Measurements from ENCODE around the gene SRGAP2B.
"Not testable (repeated sequence)": the region's sequence is repeated elsewhere in the genome, so short reads cannot be mapped to it uniquely, and the experiment has no call there.

The SRGAP2B gene

GRCh38 chr1:145065194-145065826, 29.8 kb downstream of the SRGAP2B start:
- H3K4me1 ChIP-seq (ENCODE audit: insufficient read depth, low read length, poor library complexity, severe bottlenecking); H3K4me2 ChIP-seq (ENCODE audit: low read depth, low read length, poor library complexity, severe bottlenecking); H3K9me2 ChIP-seq (replicated peaks; ENCODE audit: low read depth, low read length); H3K79me2 ChIP-seq (ENCODE audit: insufficient read depth, low read length); H3K9ac ChIP-seq (ENCODE audit: low read depth, low read length, poor library complexity, severe bottlenecking); H3F3A ChIP-seq (ENCODE audit: low read depth); H3K36me3 ChIP-seq (ENCODE audit: insufficient read depth, low read length); H3K27me3 ChIP-seq (ENCODE audit: insufficient read depth, low read length, poor library complexity, severe bottlenecking); H3K9me3 ChIP-seq (ENCODE audit: insufficient read depth, low read depth, low read length); H3K4me3 ChIP-seq (ENCODE audit: low read length, poor library complexity, severe bottlenecking); H4K20me1 ChIP-seq (ENCODE audit: insufficient read depth, low read length, poor library complexity, severe bottlenecking); H2AFZ ChIP-seq (ENCODE audit: low read length): not testable (repeated sequence)

- H3K9me2 ChIP-seq (replicated peaks; ENCODE audit: low read depth, low read length); H4K20me1 ChIP-seq (ENCODE audit: insufficient read depth, low read length, poor library complexity, severe bottlenecking): not testable (repeated sequence)
These were observed 31.0 kb downstream of the SRGAP2B start for GRCh38 chr1:145063941-145064648.

GRCh38 chr1:145063285-145063684, 31.8 kb downstream of the SRGAP2B start:
- not testable (repeated sequence) for H3K4me1 ChIP-seq (ENCODE audit: insufficient read depth, low read length, poor library complexity, severe bottlenecking); H3K9me3 ChIP-seq (ENCODE audit: insufficient read depth, low read depth, low read length); H2AFZ ChIP-seq (ENCODE audit: low read length); H3K27me3 ChIP-seq (ENCODE audit: insufficient read depth, low read length, poor library complexity, severe bottlenecking); H3K36me3 ChIP-seq (ENCODE audit: insufficient read depth, low read length); H3K9me2 ChIP-seq (replicated peaks; ENCODE audit: low read depth, low read length); H3K79me2 ChIP-seq (ENCODE audit: insufficient read depth, low read length); H3F3A ChIP-seq (ENCODE audit: low read depth); H3K4me3 ChIP-seq (ENCODE audit: low read length, poor library complexity, severe bottlenecking); H3K4me2 ChIP-seq (ENCODE audit: low read depth, low read length, poor library complexity, severe bottlenecking); H4K20me1 ChIP-seq (ENCODE audit: insufficient read depth, low read length, poor library complexity, severe bottlenecking); H3K9ac ChIP-seq (ENCODE audit: low read depth, low read length, poor library complexity, severe bottlenecking)

More at GRCh38 chr1:145063941-145064648, 31.0 kb downstream of the SRGAP2B start:
- H3K36me3 ChIP-seq (ENCODE audit: insufficient read depth, low read length); H3K4me2 ChIP-seq (ENCODE audit: low read depth, low read length, poor library complexity, severe bottlenecking); H3K4me3 ChIP-seq (ENCODE audit: low read length, poor library complexity, severe bottlenecking); H3K27me3 ChIP-seq (ENCODE audit: insufficient read depth, low read length, poor library complexity, severe bottlenecking); H2AFZ ChIP-seq (ENCODE audit: low read length); H3K79me2 ChIP-seq (ENCODE audit: insufficient read depth, low read length); H3K9ac ChIP-seq (ENCODE audit: low read depth, low read length, poor library complexity, severe bottlenecking); H3F3A ChIP-seq (ENCODE audit: low read depth); H3K4me1 ChIP-seq (ENCODE audit: insufficient read depth, low read length, poor library complexity, severe bottlenecking); H3K9me3 ChIP-seq (ENCODE audit: insufficient read depth, low read depth, low read length): not testable (repeated sequence)

DNA sequence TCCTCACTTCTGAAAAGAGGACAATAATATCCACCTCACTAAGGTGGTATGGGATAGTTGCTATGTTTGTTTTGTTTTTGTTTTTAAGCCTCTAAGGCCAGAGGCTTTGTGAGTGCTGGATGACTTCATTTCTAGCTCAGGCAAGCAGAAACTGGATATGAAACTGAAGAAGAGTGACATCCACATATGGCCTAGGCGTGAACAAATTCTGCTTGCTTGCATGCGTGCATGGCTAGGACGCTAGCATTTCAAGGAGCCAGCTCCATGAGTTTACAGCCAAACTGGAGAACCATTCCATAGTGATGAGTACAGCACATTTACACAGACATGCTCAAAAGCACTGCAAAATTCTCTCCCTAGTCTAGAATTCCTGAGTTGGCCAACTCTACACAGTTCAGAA, 36.9 kb downstream of the SRGAP2B start:
- H3K9me2 ChIP-seq (replicated peaks; ENCODE audit: low read depth, low read length); H3K4me2 ChIP-seq (ENCODE audit: low read depth, low read length, poor library complexity, severe bottlenecking); H3F3A ChIP-seq (ENCODE audit: low read depth); H4K20me1 ChIP-seq (ENCODE audit: insufficient read depth, low read length, poor library complexity, severe bottlenecking); H3K36me3 ChIP-seq (ENCODE audit: insufficient read depth, low read length); H3K4me1 ChIP-seq (ENCODE audit: insufficient read depth, low read length, poor library complexity, severe bottlenecking); H3K79me2 ChIP-seq (ENCODE audit: insufficient read depth, low read length); H3K9me3 ChIP-seq (ENCODE audit: insufficient read depth, low read depth, low read length); H3K9ac ChIP-seq (ENCODE audit: low read depth, low read length, poor library complexity, severe bottlenecking); H2AFZ ChIP-seq (ENCODE audit: low read length); H3K4me3 ChIP-seq (ENCODE audit: low read length, poor library complexity, severe bottlenecking); H3K27me3 ChIP-seq (ENCODE audit: insufficient read depth, low read length, poor library complexity, severe bottlenecking): not testable (repeated sequence)

DNA sequence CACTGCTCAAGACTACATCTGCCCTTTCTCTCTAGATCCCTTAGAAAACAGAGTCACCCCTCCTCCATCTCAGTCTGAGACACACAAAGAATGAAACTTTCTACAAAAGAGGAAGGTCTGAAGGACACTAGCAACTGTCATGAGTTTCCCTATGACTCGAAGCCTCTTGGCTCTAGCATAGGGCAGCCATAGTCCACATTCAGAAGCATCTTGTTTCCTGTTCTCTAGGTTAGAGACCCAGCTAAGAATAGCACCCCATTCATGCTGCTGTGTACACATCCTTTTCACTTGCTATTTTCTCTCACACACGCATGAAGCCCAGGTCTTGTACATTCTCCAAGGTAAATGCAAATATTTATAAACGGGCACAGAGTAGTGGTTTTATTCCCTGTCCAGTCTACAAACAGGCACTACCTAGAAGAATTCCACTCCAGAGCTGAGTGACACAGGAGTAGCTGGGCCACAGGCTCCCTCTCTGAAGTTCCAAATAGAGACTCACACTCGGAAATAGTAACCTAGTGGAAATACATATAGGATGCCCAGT, 39.8 kb downstream of the SRGAP2B start:
- H3K27me3 ChIP-seq (ENCODE audit: insufficient read depth, low read length, poor library complexity, severe bottlenecking); H4K20me1 ChIP-seq (ENCODE audit: insufficient read depth, low read length, poor library complexity, severe bottlenecking); H3K79me2 ChIP-seq (ENCODE audit: insufficient read depth, low read length); H3K4me2 ChIP-seq (ENCODE audit: low read depth, low read length, poor library complexity, severe bottlenecking); H3F3A ChIP-seq (ENCODE audit: low read depth); H3K36me3 ChIP-seq (ENCODE audit: insufficient read depth, low read length); H3K9me3 ChIP-seq (ENCODE audit: insufficient read depth, low read depth, low read length); H3K9ac ChIP-seq (ENCODE audit: low read depth, low read length, poor library complexity, severe bottlenecking); H3K4me3 ChIP-seq (ENCODE audit: low read length, poor library complexity, severe bottlenecking); H3K9me2 ChIP-seq (replicated peaks; ENCODE audit: low read depth, low read length); H2AFZ ChIP-seq (ENCODE audit: low read length); H3K4me1 ChIP-seq (ENCODE audit: insufficient read depth, low read length, poor library complexity, severe bottlenecking): not testable (repeated sequence)

GRCh38 chr1:145053428-145053827, 41.7 kb downstream of the SRGAP2B start:
- H3K79me2 ChIP-seq (ENCODE audit: insufficient read depth, low read length); H3K4me1 ChIP-seq (ENCODE audit: insufficient read depth, low read length, poor library complexity, severe bottlenecking): not testable (repeated sequence)

DNA sequence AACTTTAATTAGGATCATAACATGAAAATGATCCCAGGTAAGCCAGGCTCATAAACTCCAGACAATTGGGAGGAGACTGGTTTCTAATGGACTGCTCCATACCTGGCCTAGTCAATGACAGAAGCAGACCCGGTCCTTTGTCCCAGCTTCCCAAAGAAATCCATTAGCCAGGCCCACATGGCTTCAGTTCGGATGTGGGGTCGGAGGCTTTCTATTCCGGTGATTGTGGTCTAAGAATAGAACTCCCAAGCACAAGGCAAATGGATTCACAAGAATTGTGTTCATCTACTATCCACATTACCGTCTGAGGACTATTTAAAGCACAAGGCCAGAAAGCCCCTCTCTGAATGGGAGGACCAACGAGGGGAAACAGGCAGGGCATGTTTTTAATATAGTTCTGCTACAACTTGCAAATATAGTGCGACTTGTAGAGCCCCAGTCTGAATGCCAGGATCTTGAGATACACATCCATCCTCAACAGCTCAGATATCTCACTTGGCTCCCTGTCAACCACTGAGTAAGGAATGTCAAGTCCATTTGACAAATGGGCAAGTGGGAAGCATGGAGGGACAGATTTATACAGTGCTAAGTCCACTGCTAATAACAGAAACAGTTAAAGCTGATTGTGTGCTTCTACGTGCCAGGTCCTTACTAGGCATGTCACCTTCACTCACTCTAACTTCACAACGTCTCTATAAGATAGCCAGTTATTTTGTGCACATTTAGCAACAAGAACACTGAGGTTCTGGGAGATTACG, 42.9 kb downstream of the SRGAP2B start:
- not testable (repeated sequence) for H3K4me1 ChIP-seq (ENCODE audit: insufficient read depth, low read length, poor library complexity, severe bottlenecking); H3K36me3 ChIP-seq (ENCODE audit: insufficient read depth, low read length); H3K27me3 ChIP-seq (ENCODE audit: insufficient read depth, low read length, poor library complexity, severe bottlenecking); H3K9me3 ChIP-seq (ENCODE audit: insufficient read depth, low read depth, low read length); H3K4me3 ChIP-seq (ENCODE audit: low read length, poor library complexity, severe bottlenecking); H2AFZ ChIP-seq (ENCODE audit: low read length); H3K4me2 ChIP-seq (ENCODE audit: low read depth, low read length, poor library complexity, severe bottlenecking); H3K79me2 ChIP-seq (ENCODE audit: insufficient read depth, low read length); H3K9ac ChIP-seq (ENCODE audit: low read depth, low read length, poor library complexity, severe bottlenecking); H4K20me1 ChIP-seq (ENCODE audit: insufficient read depth, low read length, poor library complexity, severe bottlenecking); H3F3A ChIP-seq (ENCODE audit: low read depth); H3K9me2 ChIP-seq (replicated peaks; ENCODE audit: low read depth, low read length)

More at GRCh38 chr1:145053428-145053827, 41.7 kb downstream of the SRGAP2B start:
- not testable (repeated sequence) for H3F3A ChIP-seq (ENCODE audit: low read depth); H3K9me2 ChIP-seq (replicated peaks; ENCODE audit: low read depth, low read length); H3K27me3 ChIP-seq (ENCODE audit: insufficient read depth, low read length, poor library complexity, severe bottlenecking); H3K4me3 ChIP-seq (ENCODE audit: low read length, poor library complexity, severe bottlenecking); H3K9me3 ChIP-seq (ENCODE audit: insufficient read depth, low read depth, low read length); H3K9ac ChIP-seq (ENCODE audit: low read depth, low read length, poor library complexity, severe bottlenecking); H3K36me3 ChIP-seq (ENCODE audit: insufficient read depth, low read length); H3K4me2 ChIP-seq (ENCODE audit: low read depth, low read length, poor library complexity, severe bottlenecking); H2AFZ ChIP-seq (ENCODE audit: low read length); H4K20me1 ChIP-seq (ENCODE audit: insufficient read depth, low read length, poor library complexity, severe bottlenecking)
